HG03558 (cell line): ENCODE results near the gene COG2.
"Not testable (repeated sequence)": the region's sequence is repeated elsewhere in the genome, so short reads cannot be mapped to it uniquely, and the experiment has no call there.

ENCODE experiments used
- ATAC-seq: cut with Tn5 transposase; IDR thresholded peaks from one replicate; pipeline ENCODE4 v1.9.1; 2021; ENCODE audit warnings: moderate number of reproducible peaks; ENCODE audit not compliant: unreplicated experiment; ENCODE audit errors: extremely low read depth

Gene COG2

GRCh38 chr1:230642263-230642959 is at the start of gene COG2:
Gene COG2, plus strand, starts transcription at chr1:230642481. Its CDS starts 126 bp downstream, at chr1:230642607.
- peak; percentile 91 for ATAC-seq

- no peak for ATAC-seq
These were observed 49.4 kb upstream of the COG2 start for GRCh38 chr1:230592848-230593414.

GRCh38 chr1:230594214-230594773 is 48.0 kb upstream of the COG2 start:
- ATAC-seq: no peak

GRCh38 chr1:230595181-230595580 is 47.1 kb upstream of the COG2 start:
- ATAC-seq: no peak

GRCh38 chr1:230596306-230596705 is 46.0 kb upstream of the COG2 start:
- ATAC-seq: no peak

GRCh38 chr1:230598745-230599144 is 43.5 kb upstream of the COG2 start:
- ATAC-seq: no peak

- no peak for ATAC-seq
These were observed 42.2 kb upstream of the COG2 start for GRCh38 chr1:230599926-230600656.

GRCh38 chr1:230600657-230601400 is 41.5 kb upstream of the COG2 start:
- ATAC-seq: not testable (repeated sequence)

GRCh38 chr1:230609208-230609607 is 33.1 kb upstream of the COG2 start:
- no peak for ATAC-seq

- ATAC-seq: no peak
These were observed 31.7 kb upstream of the COG2 start for GRCh38 chr1:230610589-230610988.

- no peak for ATAC-seq
These were observed 31.0 kb upstream of the COG2 start for GRCh38 chr1:230611128-230611877.

GRCh38 chr1:230611878-230612235 is 30.4 kb upstream of the COG2 start:
- ATAC-seq: no peak

- ATAC-seq: no peak
These were observed 29.6 kb upstream of the COG2 start for GRCh38 chr1:230612651-230613050.

- no peak for ATAC-seq
These were observed 28.2 kb upstream of the COG2 start for GRCh38 chr1:230614121-230614520.

- ATAC-seq: no peak
These were observed 23.7 kb upstream of the COG2 start for GRCh38 chr1:230618537-230618936.

- no peak for ATAC-seq
These were observed 21.5 kb upstream of the COG2 start for GRCh38 chr1:230620649-230621323.

GRCh38 chr1:230621324-230622030 is 20.8 kb upstream of the COG2 start:
- ATAC-seq: no peak

- no peak for ATAC-seq
These were observed 20.1 kb upstream of the COG2 start for GRCh38 chr1:230622151-230622550.
